ENCODE data around the gene CABP7. TPM values are rescaled to one million over a fixed set of nuclear protein-coding genes. Genes with fewer than 3 reads are reported as not detected.
A peak's percentile ranks its signal among the peaks of the same experiment; 100 is the strongest.

CABP7 gene
- total RNA-seq, 1 donor from 2014 or later, result not detected

GRCh38 chr22:29691636-29692326 lies 28.0 kb upstream of the CABP7 start:
- TF ChIP-seq CTCF (conservative IDR thresholded peaks at IDR 0.05), result no peak
- no peaks in the 10 kb centered on the region for H3K36me3 Mint-ChIP-seq (ENCODE audit: low read depth)
- peaks cover 19% of the 10 kb centered on the region for H3K4me1 Mint-ChIP-seq
- DNase-seq (ENCODE audit: low read depth, low spot score), result no peak
- no peak overlapping the region for H3K4me3 Mint-ChIP-seq
- no peaks in the 10 kb centered on the region for H3K9me3 Mint-ChIP-seq
- no peaks in the 10 kb centered on the region for H3K27me3 Mint-ChIP-seq (ENCODE audit: low read depth)
- H3K27ac Mint-ChIP-seq (ENCODE audit: unreplicated experiment), result no peak overlapping the region

GRCh38 chr22:29692327-29692640 lies 27.5 kb upstream of the CABP7 start:
- Mint-ChIP-seq H3K27me3 (ENCODE audit: low read depth) (no peaks in the 10 kb centered on the region), H3K36me3 (ENCODE audit: low read depth) (no peaks in the 10 kb centered on the region), H3K4me1 (peaks cover 19% of the 10 kb centered on the region), H3K4me3 (no peak overlapping the region), H3K27ac (ENCODE audit: unreplicated experiment) (no peak overlapping the region), H3K9me3 (no peaks in the 10 kb centered on the region)
- no peak for DNase-seq (ENCODE audit: low read depth, low spot score)
- TF ChIP-seq CTCF (conservative IDR thresholded peaks at IDR 0.05), result no peak

- no peaks in the 10 kb centered on the region for H3K27me3 Mint-ChIP-seq (ENCODE audit: low read depth)
These were observed 26.6 kb upstream of the CABP7 start for GRCh38 chr22:29693161-29693560.

GRCh38 chr22:29693671-29694070 lies 26.1 kb upstream of the CABP7 start:
- Mint-ChIP-seq H3K27me3 (ENCODE audit: low read depth) (no peaks in the 10 kb centered on the region), H3K27ac (ENCODE audit: unreplicated experiment) (no peak overlapping the region), H3K4me3 (no peak overlapping the region), H3K4me1 (peaks cover 17% of the 10 kb centered on the region), H3K36me3 (ENCODE audit: low read depth) (no peaks in the 10 kb centered on the region), H3K9me3 (no peaks in the 10 kb centered on the region)
- no peak for DNase-seq (ENCODE audit: low read depth, low spot score)
- no peak for TF ChIP-seq CTCF (conservative IDR thresholded peaks at IDR 0.05)

More at GRCh38 chr22:29693161-29693560, 26.6 kb upstream of the CABP7 start:
- Mint-ChIP-seq H3K9me3 (no peaks in the 10 kb centered on the region), H3K36me3 (ENCODE audit: low read depth) (no peaks in the 10 kb centered on the region), H3K4me3 (no peak overlapping the region), H3K4me1 (peaks cover 20% of the 10 kb centered on the region), H3K27ac (ENCODE audit: unreplicated experiment) (peak overlapping the region; percentile 35)
- TF ChIP-seq CTCF (conservative IDR thresholded peaks at IDR 0.05), result no peak
- DNase-seq (ENCODE audit: low read depth, low spot score), result no peak

- H3K4me1 Mint-ChIP-seq, result peaks cover 5% of the 10 kb centered on the region
- H3K36me3 Mint-ChIP-seq (ENCODE audit: low read depth), result no peaks in the 10 kb centered on the region
- no peak overlapping the region for H3K4me3 Mint-ChIP-seq
- no peaks in the 10 kb centered on the region for H3K27me3 Mint-ChIP-seq (ENCODE audit: low read depth)
- no peak for DNase-seq (ENCODE audit: low read depth, low spot score)
- H3K9me3 Mint-ChIP-seq, result no peaks in the 10 kb centered on the region
- no peak for TF ChIP-seq CTCF (conservative IDR thresholded peaks at IDR 0.05)
- no peak overlapping the region for H3K27ac Mint-ChIP-seq (ENCODE audit: unreplicated experiment)
These were observed 24.5 kb upstream of the CABP7 start for GRCh38 chr22:29695129-29695926.
